Suprapubic skin (tissue), 4 donors: Measurements from ENCODE around the gene FEZF1. TPM values are rescaled to one million over a fixed set of nuclear protein-coding genes. Genes with fewer than 3 reads are reported as not detected.
"Not testable (repeated sequence)": the region's sequence is repeated elsewhere in the genome, so short reads cannot be mapped to it uniquely, and the experiment has no call there.

Experiments used
- DNase-seq, 2 donors: peaks; one replicate each; pipeline ENCODE4 v3.0.0-alpha.2; 2019; ENCODE audit warnings: low spot score in 2 of 2
- H3K27ac ChIP-seq: fragments of 200-600 bp; sonication (generic); one replicate; pipeline ENCODE4 v1.5.1; 2019
- H3K27me3 ChIP-seq: fragments of 200-600 bp; sonication (generic); one replicate; pipeline ENCODE4 v1.5.1; 2019
- H3K36me3 ChIP-seq: fragments of 200-600 bp; sonication (generic); one replicate; pipeline ENCODE4 v1.5.1; 2019
- H3K4me1 ChIP-seq: fragments of 200-600 bp; sonication (generic); one replicate; pipeline ENCODE4 v1.5.1; 2019
- H3K4me3 ChIP-seq: fragments of 200-600 bp; sonication (generic); one replicate; pipeline ENCODE4 v1.5.1; 2019; ENCODE audit warnings: mild to moderate bottlenecking
- H3K9me3 ChIP-seq: fragments of 200-600 bp; sonication (generic); one replicate; pipeline ENCODE4 v1.5.1; 2019
- EP300 ChIP-seq: sonication (generic); formaldehyde crosslinking; IDR thresholded peaks from one replicate; pipeline ENCODE4 v1.6.1; 2017; ENCODE audit warnings: antibody characterized with exemption
- POLR2A ChIP-seq, 2 donors: fragments of 450-650 bp; IDR thresholded peaks; one replicate each; pipeline ENCODE4 v1.6.1; 2017; ENCODE audit warnings: antibody characterized with exemption in 2 of 2, mild to moderate bottlenecking in 2 of 2, moderate library complexity in 2 of 2
- POLR2AphosphoS5 ChIP-seq, 3 donors: sonication (generic); formaldehyde crosslinking; IDR thresholded peaks; one replicate each; pipeline ENCODE4 v1.6.1; 2017; ENCODE audit warnings: antibody characterized with exemption in 3 of 3
- WGBS: methylation state at CpG from one replicate; pipeline ENCODE4 v1.1.5; 2018; 5-methylcytosine and 5-hydroxymethylcytosine counted together
- total RNA-seq, 4 donors: library from RNA; depleted of rRNA; stranded (reverse); fragments of >200 nt; gene quantifications; one replicate each; pipeline ENCODE4 v1.1.0, GENCODE V29; 2016
- TF ChIP-seq, protein P1 (sequence below), 2 donors: fragments of 200-600 bp in 1 of 2; fragments of 450-650 bp in 1 of 2; sonication (generic) in 1 of 2; IDR thresholded peaks; one replicate each; pipeline ENCODE4 v1.5.1; 2016 to 2019; ENCODE audit warnings: antibody characterized with exemption in 2 of 2, mild to moderate bottlenecking in 1 of 2, moderate library complexity in 1 of 2

Gene FEZF1
- total RNA-seq, 4 donors from 2014 or later: not detected

DNA sequence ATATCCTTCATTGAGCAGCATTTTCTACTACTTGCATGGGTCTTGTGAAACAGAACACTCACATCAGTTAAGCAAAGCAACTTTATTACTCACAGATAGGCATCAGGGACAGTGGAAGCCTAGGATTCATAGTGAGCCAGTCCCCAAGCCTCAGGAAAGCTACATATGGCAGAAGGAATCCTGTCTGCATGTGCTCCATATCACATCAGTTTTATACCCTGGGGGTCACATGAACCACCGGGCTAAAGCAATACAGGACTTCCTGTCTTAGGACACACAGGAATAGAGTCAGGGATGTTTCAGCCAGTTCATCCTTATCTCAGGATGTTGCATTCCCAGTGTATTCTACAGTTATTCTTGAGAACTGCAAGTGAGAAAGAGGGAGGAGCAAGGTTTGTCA is 15.1 kb downstream of the FEZF1 start:
- WGBS: 64% methylated on average over 1 of the region's 1 CpG
- H3K27ac ChIP-seq: no peak overlapping the region
- no peak overlapping the region for H3K4me3 ChIP-seq
- no peak for DNase-seq
- H3K27me3 ChIP-seq: peaks cover 14% of the 10 kb centered on the region
- peaks cover 6% of the 10 kb centered on the region for H3K9me3 ChIP-seq
- no peaks in the 10 kb centered on the region for H3K4me1 ChIP-seq
- TF ChIP-seq, protein P1, sequence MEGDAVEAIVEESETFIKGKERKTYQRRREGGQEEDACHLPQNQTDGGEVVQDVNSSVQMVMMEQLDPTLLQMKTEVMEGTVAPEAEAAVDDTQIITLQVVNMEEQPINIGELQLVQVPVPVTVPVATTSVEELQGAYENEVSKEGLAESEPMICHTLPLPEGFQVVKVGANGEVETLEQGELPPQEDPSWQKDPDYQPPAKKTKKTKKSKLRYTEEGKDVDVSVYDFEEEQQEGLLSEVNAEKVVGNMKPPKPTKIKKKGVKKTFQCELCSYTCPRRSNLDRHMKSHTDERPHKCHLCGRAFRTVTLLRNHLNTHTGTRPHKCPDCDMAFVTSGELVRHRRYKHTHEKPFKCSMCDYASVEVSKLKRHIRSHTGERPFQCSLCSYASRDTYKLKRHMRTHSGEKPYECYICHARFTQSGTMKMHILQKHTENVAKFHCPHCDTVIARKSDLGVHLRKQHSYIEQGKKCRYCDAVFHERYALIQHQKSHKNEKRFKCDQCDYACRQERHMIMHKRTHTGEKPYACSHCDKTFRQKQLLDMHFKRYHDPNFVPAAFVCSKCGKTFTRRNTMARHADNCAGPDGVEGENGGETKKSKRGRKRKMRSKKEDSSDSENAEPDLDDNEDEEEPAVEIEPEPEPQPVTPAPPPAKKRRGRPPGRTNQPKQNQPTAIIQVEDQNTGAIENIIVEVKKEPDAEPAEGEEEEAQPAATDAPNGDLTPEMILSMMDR (IDR thresholded peaks at IDR 0.05): no peak
- TF ChIP-seq POLR2A (IDR thresholded peaks at IDR 0.05): no peak
- no peak for TF ChIP-seq EP300
- TF ChIP-seq POLR2AphosphoS5 (IDR thresholded peaks at IDR 0.05): no peak
- H3K36me3 ChIP-seq: no peaks in the 10 kb centered on the region

- H3K36me3 ChIP-seq, H3K27me3 ChIP-seq, H3K4me3 ChIP-seq, H3K27ac ChIP-seq, H3K4me1 ChIP-seq, H3K9me3 ChIP-seq, DNase-seq: not testable (repeated sequence)
- WGBS: 88% methylated on average over 17 of the region's 24 CpGs
Observed at GRCh38 chr7:122284608-122285007, 19.9 kb downstream of the FEZF1 start.

GRCh38 chr7:122273117-122273516 is 31.4 kb downstream of the FEZF1 start:
- H3K27me3 ChIP-seq: no peaks in the 10 kb centered on the region
- 89% methylated on average over 2 of the region's 2 CpGs for WGBS
- no peak overlapping the region for H3K27ac ChIP-seq
- no peak for TF ChIP-seq POLR2AphosphoS5 (IDR thresholded peaks at IDR 0.05)
- TF ChIP-seq EP300: no peak
- TF ChIP-seq, protein P1 (IDR thresholded peaks at IDR 0.05): no peak
- no peak for TF ChIP-seq POLR2A (IDR thresholded peaks at IDR 0.05)
- DNase-seq: no peak
- H3K4me1 ChIP-seq: no peaks in the 10 kb centered on the region
- H3K9me3 ChIP-seq: no peaks in the 10 kb centered on the region
- no peak overlapping the region for H3K4me3 ChIP-seq
- H3K36me3 ChIP-seq: no peaks in the 10 kb centered on the region

- H3K4me3 ChIP-seq: no peak overlapping the region
- WGBS: 89% methylated on average over 1 of the region's 1 CpG
- H3K36me3 ChIP-seq: no peaks in the 10 kb centered on the region
- TF ChIP-seq, protein P1 (IDR thresholded peaks at IDR 0.05): no peak
- TF ChIP-seq EP300: no peak
- no peak for TF ChIP-seq POLR2A (IDR thresholded peaks at IDR 0.05)
- TF ChIP-seq POLR2AphosphoS5 (IDR thresholded peaks at IDR 0.05): no peak
- no peak overlapping the region for H3K27ac ChIP-seq
- no peaks in the 10 kb centered on the region for H3K27me3 ChIP-seq
- H3K9me3 ChIP-seq: no peaks in the 10 kb centered on the region
- DNase-seq: no peak
- H3K4me1 ChIP-seq: no peaks in the 10 kb centered on the region
Observed at GRCh38 chr7:122269241-122269640, 35.3 kb downstream of the FEZF1 start.

- Histone ChIP-seq H3K4me3 (no peak overlapping the region), H3K27me3 (no peaks in the 10 kb centered on the region), H3K4me1 (no peaks in the 10 kb centered on the region), H3K36me3 (no peaks in the 10 kb centered on the region), H3K9me3 (no peaks in the 10 kb centered on the region), H3K27ac (no peak overlapping the region)
- TF ChIP-seq EP300 (no peak), POLR2A (IDR thresholded peaks at IDR 0.05) (no peak), POLR2AphosphoS5 (IDR thresholded peaks at IDR 0.05) (no peak)
- TF ChIP-seq, protein P1 (IDR thresholded peaks at IDR 0.05): no peak
- WGBS: 39% methylated on average over 3 of the region's 3 CpGs
- no peak for DNase-seq
Observed at GRCh38 chr7:122268101-122268500, 36.4 kb downstream of the FEZF1 start.

- WGBS: 50% methylated on average over 4 of the region's 4 CpGs
- H3K9me3 ChIP-seq: no peaks in the 10 kb centered on the region
- no peak overlapping the region for H3K27ac ChIP-seq
- TF ChIP-seq, protein P1 (IDR thresholded peaks at IDR 0.05): no peak
- H3K27me3 ChIP-seq: peaks cover 14% of the 10 kb centered on the region
- H3K4me1 ChIP-seq: no peaks in the 10 kb centered on the region
- no peak for DNase-seq
- no peak overlapping the region for H3K4me3 ChIP-seq
- no peaks in the 10 kb centered on the region for H3K36me3 ChIP-seq
Observed at GRCh38 chr7:122262246-122262645, 42.3 kb downstream of the FEZF1 start.
